Fibroblast of lung (primary cell): Measurements from ENCODE around the gene ICE1. TPM values are rescaled to one million over a fixed set of nuclear protein-coding genes. Genes with fewer than 3 reads are reported as not detected.
A peak's percentile ranks its signal among the peaks of the same experiment; 100 is the strongest.

Experiments
- DNase-seq, 2 donors: peaks; one replicate each; pipeline versions ENCODE4 v3.0.0 to v3.0.0-alpha.2; 2010; ENCODE audit warnings: low read depth in 2 of 2
- H2AFZ ChIP-seq: 2 replicates; pipeline ENCODE4 v1.5.1; 2012; ENCODE audit warnings: low read length, control low read depth, inconsistent platforms
- H3K27ac ChIP-seq: 2 replicates; pipeline ENCODE4 v1.5.1; 2011; ENCODE audit warnings: low read length, control low read depth; ENCODE audit not compliant: insufficient read depth
- H3K27me3 ChIP-seq: 2 replicates; pipeline ENCODE4 v1.5.1; 2011; ENCODE audit warnings: mild to moderate bottlenecking, low read length; ENCODE audit not compliant: control insufficient read depth, insufficient read depth
- H3K36me3 ChIP-seq: 2 replicates; pipeline ENCODE4 v1.5.1; 2011; ENCODE audit warnings: low read length; ENCODE audit not compliant: control insufficient read depth, insufficient read depth
- H3K4me1 ChIP-seq: 2 replicates; pipeline ENCODE4 v1.5.1; 2011; ENCODE audit warnings: low read length; ENCODE audit not compliant: control insufficient read depth, insufficient read depth; ENCODE audit errors: extremely low read depth
- H3K4me2 ChIP-seq: 2 replicates; pipeline ENCODE4 v1.5.1; 2011; ENCODE audit warnings: low read length, control low read depth; ENCODE audit not compliant: insufficient read depth; ENCODE audit errors: extremely low read depth
- H3K4me3 ChIP-seq, 4 experiments: fragments of 200-600 bp in 1 of 4; sonication (generic) in 1 of 4; replicated peaks in 1 of 4; 2 replicates each; pipeline ENCODE4 v1.5.1; 2011 to 2016; ENCODE audit warnings: low read length in 4 of 4, low read depth in 3 of 4, mild to moderate bottlenecking in 3 of 4, control low read depth in 2 of 4, inconsistent platforms in 1 of 4, mixed read lengths in 1 of 4; ENCODE audit not compliant: insufficient read depth in 1 of 4; ENCODE audit errors: control extremely low read depth in 1 of 4
- H3K79me2 ChIP-seq: 2 replicates; pipeline ENCODE4 v1.5.1; 2012; ENCODE audit warnings: mild to moderate bottlenecking, low read length, inconsistent platforms; ENCODE audit not compliant: control insufficient read depth, insufficient read depth
- H3K9ac ChIP-seq: 2 replicates; pipeline ENCODE4 v1.5.1; 2011; ENCODE audit warnings: mild to moderate bottlenecking, low read length, control low read depth; ENCODE audit not compliant: insufficient read depth
- H3K9me3 ChIP-seq: 2 replicates; pipeline ENCODE4 v1.5.1; 2012; ENCODE audit warnings: low read depth, low read length; ENCODE audit not compliant: control insufficient read depth, insufficient read depth
- H4K20me1 ChIP-seq: 2 replicates; pipeline ENCODE4 v1.5.1; 2011; ENCODE audit warnings: low read length; ENCODE audit not compliant: control insufficient read depth, insufficient read depth; ENCODE audit errors: extremely low read depth
- EZH2 ChIP-seq: IDR thresholded peaks from 2 replicates; pipeline ENCODE4 v1.5.1; 2012; ENCODE audit warnings: low read length, control low read depth, mild to moderate bottlenecking; ENCODE audit errors: missing control alignments
- polyA plus RNA-seq, 2 donors: library from polyadenylated mRNA; depleted of rRNA in 1 of 2; stranded (reverse) in 1 of 2; unstranded in 1 of 2; fragments of >200 nt; gene quantifications; 2 replicates each; pipeline ENCODE4 v1.2.1, GENCODE V29; 2011 to 2012; ENCODE audit warnings: missing spikeins in 1 of 2
- total RNA-seq: library from RNA; depleted of rRNA; stranded (reverse); fragments of >200 nt; gene quantifications from 2 replicates; pipeline ENCODE4 v1.2.1, GENCODE V29; 2014
- TF ChIP-seq, protein P1 (sequence below), 2 donors: IDR thresholded peaks in 1 of 2; conservative IDR thresholded peaks in 1 of 2; 1 replicate in 1 of 2; 2 replicates in 1 of 2; pipeline ENCODE4 v1.5.1; 2011 to 2012; ENCODE audit warnings: low read length in 2 of 2, control low read depth in 1 of 2, inconsistent platforms in 1 of 2, low read depth in 1 of 2, mild to moderate bottlenecking in 1 of 2

ICE1 gene
- total and polyA plus RNA-seq, 2 donors (not counting 1 experiment from before 2014, with no cell fraction given) = 17.6 to 24.4 TPM

DNA sequence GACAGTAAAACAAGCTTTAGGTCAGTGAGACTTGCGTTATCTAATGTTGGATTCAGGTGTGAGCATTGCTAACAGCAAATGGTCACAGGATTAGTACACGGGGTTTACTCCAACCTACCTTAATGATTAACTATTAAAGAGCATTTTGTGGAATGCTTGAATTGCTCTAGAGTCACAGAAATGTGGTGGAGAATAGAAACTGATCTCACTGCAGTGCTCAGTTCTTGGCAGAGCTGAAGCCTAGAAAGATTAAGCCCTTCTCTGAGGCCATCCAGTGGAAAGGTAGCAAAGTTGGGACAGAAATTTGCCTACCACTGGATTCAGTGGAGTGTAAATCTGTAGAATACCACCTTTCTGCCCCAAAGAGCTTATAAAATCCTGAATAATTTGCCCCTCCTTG lies 60.9 kb downstream of the ICE1 start:
- no peak for DNase-seq

DNA sequence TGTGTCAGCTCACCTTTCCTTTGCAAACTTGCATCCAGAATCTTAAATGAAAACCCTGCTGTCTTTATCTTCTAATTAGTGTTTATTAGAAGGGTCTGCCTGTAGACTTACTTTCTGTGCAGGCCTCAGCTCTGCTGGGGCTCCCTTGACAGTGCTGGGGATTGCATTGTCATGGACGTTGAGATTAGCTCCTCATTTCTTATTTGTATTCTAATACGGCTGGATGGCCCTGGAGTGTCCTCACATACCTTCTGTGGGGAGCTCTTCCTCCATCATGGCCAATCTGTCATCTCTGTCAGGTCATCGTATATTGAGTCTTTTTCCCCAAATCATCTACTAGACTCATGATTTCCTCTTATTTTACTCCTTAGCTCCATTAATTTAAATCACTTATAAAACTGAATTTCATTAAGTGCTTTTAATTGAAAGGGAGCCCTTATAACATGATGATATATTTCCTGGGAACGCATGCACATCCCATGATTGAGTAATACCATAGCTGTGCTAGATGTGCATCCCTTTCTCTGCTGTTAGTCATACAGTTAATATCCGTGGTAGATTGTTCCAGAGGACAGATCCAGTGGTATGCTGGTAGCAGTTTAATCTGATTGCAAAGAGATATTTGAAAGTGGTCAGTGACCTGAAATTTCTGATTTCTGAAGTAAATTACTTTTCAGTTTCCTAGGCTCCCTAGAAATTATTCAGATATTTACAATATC lies 61.6 kb downstream of the ICE1 start:
- Histone ChIP-seq H3K27me3 (no peaks in the 10 kb centered on the region), H3K36me3 (no peaks in the 10 kb centered on the region), H3K4me1 (no peaks in the 10 kb centered on the region), H2AFZ (no peak overlapping the region), H3K4me2 (no peak overlapping the region), H3K79me2 (no peaks in the 10 kb centered on the region), H3K4me3 (no peak overlapping the region), H3K27ac (no peak overlapping the region), H3K9me3 (no peaks in the 10 kb centered on the region), H3K9ac (no peak overlapping the region), H4K20me1 (no peaks in the 10 kb centered on the region)
- TF ChIP-seq EZH2 = no peak
- DNase-seq = peak; percentile 29

More for the DNA sequence above, 60.9 kb downstream of the ICE1 start:
- TF ChIP-seq, protein P1, sequence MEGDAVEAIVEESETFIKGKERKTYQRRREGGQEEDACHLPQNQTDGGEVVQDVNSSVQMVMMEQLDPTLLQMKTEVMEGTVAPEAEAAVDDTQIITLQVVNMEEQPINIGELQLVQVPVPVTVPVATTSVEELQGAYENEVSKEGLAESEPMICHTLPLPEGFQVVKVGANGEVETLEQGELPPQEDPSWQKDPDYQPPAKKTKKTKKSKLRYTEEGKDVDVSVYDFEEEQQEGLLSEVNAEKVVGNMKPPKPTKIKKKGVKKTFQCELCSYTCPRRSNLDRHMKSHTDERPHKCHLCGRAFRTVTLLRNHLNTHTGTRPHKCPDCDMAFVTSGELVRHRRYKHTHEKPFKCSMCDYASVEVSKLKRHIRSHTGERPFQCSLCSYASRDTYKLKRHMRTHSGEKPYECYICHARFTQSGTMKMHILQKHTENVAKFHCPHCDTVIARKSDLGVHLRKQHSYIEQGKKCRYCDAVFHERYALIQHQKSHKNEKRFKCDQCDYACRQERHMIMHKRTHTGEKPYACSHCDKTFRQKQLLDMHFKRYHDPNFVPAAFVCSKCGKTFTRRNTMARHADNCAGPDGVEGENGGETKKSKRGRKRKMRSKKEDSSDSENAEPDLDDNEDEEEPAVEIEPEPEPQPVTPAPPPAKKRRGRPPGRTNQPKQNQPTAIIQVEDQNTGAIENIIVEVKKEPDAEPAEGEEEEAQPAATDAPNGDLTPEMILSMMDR (conservative IDR thresholded peaks at IDR 0.05 in 1 of 2, IDR thresholded peaks at IDR 0.05 in 1 of 2; ENCODE audit: low read depth in 1 of 2, low read length in 2 of 2) = no peak
- no peak for TF ChIP-seq EZH2
- H3K9me3 ChIP-seq = no peaks in the 10 kb centered on the region
- no peaks in the 10 kb centered on the region for H3K79me2 ChIP-seq
- no peak overlapping the region for H3K4me3 ChIP-seq
- no peaks in the 10 kb centered on the region for H3K4me1 ChIP-seq
- H3K27ac ChIP-seq = no peak overlapping the region
- H3K27me3 ChIP-seq = no peaks in the 10 kb centered on the region
- H3K4me2 ChIP-seq = no peak overlapping the region
- H3K36me3 ChIP-seq = no peaks in the 10 kb centered on the region
- H2AFZ ChIP-seq = no peak overlapping the region
- no peaks in the 10 kb centered on the region for H4K20me1 ChIP-seq
- H3K9ac ChIP-seq = no peak overlapping the region

DNA sequence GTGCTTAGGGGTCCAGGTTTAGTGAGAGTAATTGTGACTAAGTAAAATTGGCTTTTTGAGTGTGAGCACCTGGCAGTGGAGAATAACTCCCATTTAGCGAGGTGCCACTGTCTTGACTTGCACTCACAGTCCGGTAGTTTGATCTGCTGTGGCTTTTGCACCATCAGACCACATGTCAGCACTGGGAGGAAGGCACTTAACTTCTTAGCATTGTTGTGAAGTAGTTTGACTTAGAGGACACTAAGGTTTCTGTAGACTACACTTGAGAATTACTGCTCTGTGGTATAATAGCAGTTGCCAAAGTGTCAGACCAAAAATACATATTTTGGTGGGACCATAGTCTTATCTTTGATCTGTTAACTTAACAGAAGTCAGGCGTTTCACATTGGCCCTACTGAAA lies 63.6 kb downstream of the ICE1 start:
- peaks cover 2% of the 10 kb centered on the region for H3K36me3 ChIP-seq
- H3K4me3 ChIP-seq = no peak overlapping the region
- no peaks in the 10 kb centered on the region for H3K9me3 ChIP-seq

More for the DNA sequence above, 63.6 kb downstream of the ICE1 start:
- no peak for DNase-seq
- H3K79me2 ChIP-seq = no peaks in the 10 kb centered on the region
- no peak overlapping the region for H2AFZ ChIP-seq
- no peak overlapping the region for H3K27ac ChIP-seq
- no peak overlapping the region for H3K4me2 ChIP-seq
- no peaks in the 10 kb centered on the region for H3K27me3 ChIP-seq
- H3K4me1 ChIP-seq = no peaks in the 10 kb centered on the region
- no peak overlapping the region for H3K9ac ChIP-seq
- no peaks in the 10 kb centered on the region for H4K20me1 ChIP-seq
- no peak for TF ChIP-seq EZH2
- TF ChIP-seq, protein P1 (conservative IDR thresholded peaks at IDR 0.05 in 1 of 2, IDR thresholded peaks at IDR 0.05 in 1 of 2; ENCODE audit: low read depth in 1 of 2, low read length in 2 of 2) = no peak
